ENCODE results near the gene IFRD2.
"Not testable (repeated sequence)": the region's sequence is repeated elsewhere in the genome, so short reads cannot be mapped to it uniquely, and the experiment has no call there.

Gene IFRD2

GRCh38 chr3:50300681-50301254 lies 8.5 kb upstream of the IFRD2 start:
- DNase-seq: no peak

- DNase-seq: peak; percentile 78
Measured at GRCh38 chr3:50299929-50300680, 7.9 kb upstream of the IFRD2 start.

GRCh38 chr3:50299638-50299928 lies 7.4 kb upstream of the IFRD2 start:
- DNase-seq: no peak

DNA sequence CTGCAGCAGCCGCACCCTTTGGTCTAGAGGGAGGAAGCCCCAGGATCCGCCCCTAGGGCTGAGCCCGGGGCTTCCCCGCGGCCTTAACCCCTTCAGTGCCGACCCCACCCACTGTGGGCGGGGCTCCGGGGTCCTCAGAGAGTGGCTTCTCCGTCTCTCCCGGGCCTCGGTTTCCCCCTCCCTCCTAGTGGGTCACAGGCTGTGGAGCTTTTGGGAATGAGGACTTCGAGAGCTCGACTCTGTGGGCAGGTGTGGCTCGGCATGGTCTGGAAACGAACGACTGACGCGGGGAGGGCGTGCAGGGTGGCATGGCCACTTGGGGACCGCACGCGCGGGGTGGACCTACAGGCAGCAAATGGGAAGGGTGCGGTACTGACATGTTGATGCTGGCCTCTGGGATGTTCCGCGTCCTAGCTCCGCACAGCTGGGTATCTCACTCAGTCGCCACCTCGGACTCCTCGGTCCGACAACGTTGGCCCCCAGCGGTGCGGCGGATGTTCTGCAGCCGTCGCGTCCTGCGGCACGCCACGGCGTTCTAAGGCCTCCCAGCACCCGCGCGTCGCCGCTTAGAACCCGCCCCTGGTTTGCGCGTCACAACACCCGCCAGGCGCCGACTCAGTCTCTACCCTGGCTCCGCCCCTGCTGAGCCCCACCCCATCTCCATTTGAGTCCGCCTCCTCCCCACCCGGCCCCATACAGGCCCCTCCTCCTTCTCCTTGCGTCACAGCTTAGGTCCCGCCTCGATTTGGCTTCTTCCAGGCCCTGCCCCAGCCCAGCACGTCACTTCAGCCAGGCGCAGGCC lies 6.8 kb upstream of the IFRD2 start, which contains the start of the genes HYAL3 and NAA80:
TSS of gene HYAL3 (minus strand) at position 570 of the 802 bp plus-strand sequence. CDS start 3,803 bp downstream, outside the sequence.
TSS of gene NAA80 (minus strand) at position 570 of the 802 bp plus-strand sequence. CDS start 1,942 bp downstream, outside the sequence.
- DNase-seq: peak; percentile 99

- DNase-seq: peak; percentile 72
Measured at GRCh38 chr3:50297896-50298725, 5.9 kb upstream of the IFRD2 start.

DNA sequence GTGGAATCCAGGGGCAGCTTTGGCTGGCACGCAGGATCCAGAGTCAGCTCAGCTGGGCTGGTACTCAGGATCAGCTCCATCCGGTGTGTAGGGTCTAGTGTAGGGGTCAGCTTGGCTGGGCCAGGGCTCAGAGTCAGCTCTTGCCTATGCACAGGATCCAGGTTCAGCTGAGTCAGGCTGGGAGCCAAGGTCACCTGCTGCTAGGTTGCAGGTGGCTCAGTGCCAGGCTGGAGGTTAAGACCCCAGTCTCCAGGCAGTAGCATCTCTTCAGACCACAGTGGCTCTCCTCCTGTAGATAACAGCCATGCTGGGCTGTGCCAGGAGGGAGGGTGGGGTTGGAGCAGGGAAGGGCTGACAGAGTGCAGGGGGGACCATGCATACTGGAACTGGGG lies 5.2 kb upstream of the IFRD2 start:
- peak; percentile 69 for DNase-seq

- DNase-seq: no peak
Measured at GRCh38 chr3:50296721-50297383, 4.6 kb upstream of the IFRD2 start.

DNA sequence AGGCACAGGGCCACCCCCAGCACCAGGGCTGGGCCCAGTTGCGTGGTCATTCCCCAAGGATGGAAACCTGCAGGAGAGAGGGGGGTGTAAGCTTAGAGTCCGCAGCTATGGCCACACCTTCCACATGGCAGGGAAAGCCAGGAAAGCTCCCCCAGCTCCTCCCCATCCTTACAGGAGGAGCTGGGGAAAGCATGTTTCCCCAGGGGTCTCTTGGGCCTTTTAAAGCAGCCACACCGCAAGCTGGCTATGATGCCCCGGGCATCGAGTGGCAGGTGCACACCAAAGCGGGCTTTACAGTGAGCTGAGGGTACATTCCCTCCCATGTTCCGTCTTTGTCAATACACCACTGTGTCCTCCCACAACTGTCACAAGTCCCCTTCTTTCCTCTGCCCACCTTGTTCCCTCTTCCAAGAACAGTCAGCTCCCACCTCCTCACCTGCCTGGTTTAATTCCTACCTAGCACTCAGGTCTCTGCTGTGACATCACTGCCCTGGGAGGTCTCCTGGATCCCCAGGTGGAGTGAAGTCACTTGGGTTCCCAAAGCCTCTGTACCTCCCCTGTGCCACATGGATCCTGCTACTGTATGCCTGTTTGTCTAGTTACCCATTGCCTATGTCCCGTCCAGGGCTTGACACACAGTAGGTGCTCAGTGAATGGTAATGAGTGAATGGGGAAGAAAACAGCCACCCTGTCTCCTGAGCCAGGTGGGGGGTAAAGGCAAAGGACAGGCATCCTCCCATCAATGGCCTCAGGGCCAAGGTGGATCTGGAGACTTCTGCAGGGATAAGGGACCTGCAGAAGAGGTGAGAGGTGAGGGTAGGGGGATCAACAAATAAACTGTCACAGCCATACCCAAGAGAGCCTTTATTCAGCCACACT lies 3.6 kb upstream of the IFRD2 start:
- no peak for DNase-seq

DNA sequence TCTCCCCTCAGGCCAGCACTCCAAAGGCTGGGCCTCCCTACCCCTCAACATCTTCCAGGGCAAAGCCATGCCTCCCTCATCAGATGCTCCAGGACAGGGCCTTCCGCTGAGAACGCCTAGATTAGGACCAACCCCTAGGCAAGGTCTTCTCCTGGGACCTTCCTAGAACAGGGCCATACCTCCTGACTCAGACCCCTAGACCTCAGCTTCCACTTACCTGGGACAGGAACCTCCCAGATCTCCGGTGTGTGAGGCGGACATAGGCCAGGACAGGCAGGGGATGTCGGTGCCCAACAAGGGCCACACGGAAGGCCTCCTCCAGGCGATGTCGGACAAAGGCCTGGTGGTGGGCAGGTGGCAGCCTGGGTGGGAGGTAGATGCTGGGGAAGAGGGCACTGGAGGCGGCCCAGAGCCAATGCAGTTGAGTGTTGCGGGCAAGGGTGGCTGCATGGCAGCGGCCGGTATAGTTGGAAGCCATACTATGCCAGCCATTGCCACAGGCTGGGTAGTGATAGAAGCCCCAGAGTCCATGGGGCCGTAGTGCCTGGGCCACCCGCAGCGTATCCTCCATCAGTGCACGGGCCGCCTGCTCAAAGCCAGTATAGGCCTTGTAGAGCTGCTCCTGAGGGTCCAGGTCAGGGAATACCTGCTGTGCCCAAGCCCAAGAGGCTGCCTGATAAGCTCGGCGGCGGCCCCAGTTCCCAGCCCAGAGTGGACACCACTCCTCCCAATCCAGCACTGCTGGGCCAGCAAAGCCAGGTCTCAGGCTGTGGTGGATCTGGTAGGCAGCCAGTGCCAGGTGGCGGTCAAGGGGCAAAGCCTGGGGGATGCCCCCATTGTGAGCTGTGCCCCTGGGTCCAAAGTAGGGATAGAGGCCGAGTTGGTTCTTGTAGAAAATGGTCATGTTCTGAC lies 2.5 kb upstream of the IFRD2 start:
- no peak for DNase-seq

GRCh38 chr3:50294089-50294488 lies 1.9 kb upstream of the IFRD2 start:
- DNase-seq: no peak

DNA sequence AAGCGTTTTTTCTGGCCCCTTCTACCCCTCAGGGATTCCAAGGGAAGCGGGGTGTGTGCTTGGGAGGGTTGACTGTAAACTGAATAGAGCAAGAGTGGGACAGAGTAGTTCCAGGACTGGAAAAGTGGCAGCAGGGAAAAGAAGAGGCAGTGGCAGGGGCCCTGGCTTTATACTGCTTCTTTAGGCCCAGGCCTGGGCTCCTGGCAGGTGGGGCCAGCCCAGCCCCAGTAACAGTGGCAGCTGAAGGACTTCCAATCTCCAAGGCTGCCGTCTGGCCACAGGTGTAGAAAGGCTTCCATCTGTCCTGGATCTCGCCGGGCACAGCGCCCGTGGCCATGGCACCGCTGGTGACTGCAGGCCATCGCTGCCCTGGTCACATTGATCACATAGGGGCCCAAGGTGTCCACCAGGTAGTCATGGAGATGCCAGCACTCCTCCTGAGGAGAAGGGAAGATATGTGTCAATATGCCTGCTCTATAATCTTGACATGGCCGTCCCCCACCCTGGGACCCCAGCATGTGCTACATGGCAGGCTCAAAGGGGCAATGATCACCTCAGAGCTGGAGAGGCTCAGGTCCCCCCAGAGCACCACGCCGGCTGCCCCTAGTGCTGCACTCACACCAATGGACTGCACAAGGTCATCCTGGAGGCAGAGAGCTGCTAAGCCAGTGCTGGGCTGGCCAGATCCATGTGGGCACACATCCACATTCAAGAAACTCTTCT lies 1.0 kb upstream of the IFRD2 start:
- DNase-seq: no peak

DNA sequence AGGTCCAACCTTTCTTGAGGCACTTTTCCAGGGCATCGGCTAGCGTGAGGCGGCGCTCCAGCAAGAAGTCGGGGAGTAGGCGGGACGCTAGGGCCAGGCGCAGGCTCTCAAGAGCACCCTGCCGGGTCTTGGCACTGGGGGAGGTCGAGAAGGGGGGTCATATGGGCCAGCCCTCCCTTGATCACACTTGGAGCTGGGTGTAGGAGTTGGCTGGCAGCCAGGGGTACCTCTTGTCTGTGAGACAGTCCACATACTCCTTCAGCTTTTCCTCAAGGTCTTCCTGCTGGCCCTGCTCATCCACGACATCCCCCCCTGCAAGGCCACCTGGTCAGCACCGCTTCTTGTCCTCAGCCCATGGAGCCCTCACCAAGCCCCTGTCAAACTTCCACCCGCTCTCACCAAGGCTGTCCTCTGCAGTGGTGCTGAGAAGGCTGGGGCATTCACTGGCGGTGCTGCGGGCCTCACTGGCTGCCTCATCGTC lies 2.0 kb downstream of the IFRD2 start:
- no peak for DNase-seq

DNA sequence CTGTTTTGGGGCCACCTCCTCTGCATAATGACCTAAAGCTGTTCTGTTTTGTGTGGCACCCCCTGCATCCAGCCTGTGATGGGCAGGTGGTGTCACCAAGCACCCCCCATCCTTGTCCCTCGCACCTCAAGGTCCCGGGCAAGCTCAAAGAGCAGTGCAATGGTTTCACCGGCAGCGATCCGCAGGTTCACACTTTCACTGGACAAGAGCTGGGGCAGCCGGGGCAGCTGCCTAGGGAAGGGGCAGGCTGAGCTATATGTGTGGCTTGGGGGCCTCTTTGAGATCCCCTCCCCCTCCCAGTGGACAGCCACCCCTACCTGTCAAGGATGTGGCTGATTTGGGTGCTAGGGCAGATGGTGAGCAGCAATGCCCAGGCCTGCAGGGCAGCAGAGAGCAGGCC lies 3.1 kb downstream of the IFRD2 start:
- DNase-seq: no peak

DNA sequence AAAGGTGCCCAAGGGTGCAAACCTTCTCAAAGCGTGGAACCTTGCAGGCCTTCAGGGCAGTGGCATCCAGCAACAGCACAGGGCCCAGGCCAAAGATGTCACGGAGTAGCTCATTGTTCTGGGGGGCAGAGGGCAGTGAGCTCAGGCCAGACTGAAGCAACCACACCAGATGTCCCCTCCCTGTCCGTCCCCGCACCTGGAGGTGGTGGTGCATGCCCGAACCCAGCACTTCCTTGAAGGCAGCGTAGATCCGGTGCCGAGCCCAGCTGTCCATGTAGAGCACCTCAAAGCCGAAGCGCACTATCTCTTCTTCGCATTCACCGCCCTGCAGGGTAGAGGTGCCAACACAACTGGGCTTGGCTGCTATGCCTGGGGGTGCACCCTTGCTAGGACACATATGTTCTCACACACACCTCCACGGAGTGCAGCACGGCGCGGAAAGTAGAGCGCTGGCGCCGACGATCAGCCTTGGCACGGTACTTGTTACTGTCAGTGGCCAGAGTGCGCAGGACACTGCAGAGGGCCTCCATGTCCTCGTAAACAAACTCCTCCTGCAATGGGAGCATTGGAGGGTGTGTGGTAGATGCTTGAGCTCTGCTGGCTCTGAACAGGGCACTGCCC lies 3.7 kb downstream of the IFRD2 start:
- DNase-seq: no peak

- no peak for DNase-seq
Measured at GRCh38 chr3:50287262-50287661, 5.0 kb downstream of the IFRD2 start.

- DNase-seq: no peak
Measured at GRCh38 chr3:50286322-50287227, 5.7 kb downstream of the IFRD2 start.

GRCh38 chr3:50284121-50284520 lies 8.1 kb downstream of the IFRD2 start:
- not testable (repeated sequence) for DNase-seq
